Endothelial cell of umbilical vein (primary cell): ENCODE data around the gene CCNF. TPM values are rescaled to one million over a fixed set of nuclear protein-coding genes. Genes with fewer than 3 reads are reported as not detected.

Experiments
- BruUV-seq: library from RNA; stranded (reverse); fragments of 400-500 nt; replicated peaks from 2 replicates; lab custom pipeline; 2021; lab: Mats Ljungman, UMichigan
- CTCF ChIA-PET: fragments of 300-600, 350-600 bp; sonication (Branson Sonifier 250); formaldehyde crosslinking; loops from one replicate; lab custom pipeline; 2021; ENCODE audit warnings: antibody characterized with exemption, inconsistent platforms; lab: Charles Lee
- POLR2A ChIA-PET: fragments of 300-600, 350-600 bp; sonication (Branson Sonifier 250); formaldehyde crosslinking; loops from one replicate; lab custom pipeline; 2021; ENCODE audit warnings: antibody characterized with exemption, inconsistent platforms; lab: Charles Lee
- DNase-seq: peaks from one replicate; pipeline ENCODE4 v3.0.0-alpha.2; 2011; ENCODE audit warnings: low read depth, low spot score
- FAIRE-seq: peaks from 2 replicates; lab custom pipeline; 2011; peaks lifted over from hg19 to GRCh38; lab: Jason Lieb, UNC
- H2AFZ ChIP-seq: 2 replicates; pipeline ENCODE4 v1.6.0; 2012; ENCODE audit warnings: low read depth, low read length, control low read depth, inconsistent platforms
- H3K27ac ChIP-seq: 2 replicates; pipeline ENCODE4 v1.5.1; 2011; ENCODE audit warnings: low read depth, mild to moderate bottlenecking, control low read depth, low read length, moderate library complexity; ENCODE audit not compliant: insufficient read depth
- H3K27me3 ChIP-seq, 2 experiments: 2 replicates each; pipeline versions ENCODE4 v1.6.0 to v1.6.1; 2011; ENCODE audit warnings: low read length in 2 of 2, mixed read lengths in 1 of 2; ENCODE audit not compliant: control insufficient read depth in 2 of 2, insufficient read depth in 2 of 2
- H3K36me3 ChIP-seq, 2 experiments: 2 replicates in 1 of 2; 3 replicates in 1 of 2; pipeline ENCODE4 v1.5.1; 2011; ENCODE audit warnings: low read length in 2 of 2, mild to moderate bottlenecking in 1 of 2, moderate library complexity in 1 of 2; ENCODE audit not compliant: control insufficient read depth in 2 of 2, insufficient read depth in 2 of 2; ENCODE audit errors: extremely low read depth in 1 of 2
- H3K4me1 ChIP-seq: 3 replicates; pipeline ENCODE4 v1.5.1; 2011; ENCODE audit warnings: mild to moderate bottlenecking, low read length; ENCODE audit not compliant: control insufficient read depth, insufficient read depth; ENCODE audit errors: extremely low read depth
- H3K4me2 ChIP-seq: 2 replicates; pipeline ENCODE4 v1.6.1; 2011; ENCODE audit warnings: low read length, control low read depth, mixed read lengths; ENCODE audit not compliant: insufficient read depth
- H3K4me3 ChIP-seq, 3 experiments: fragments of 200-600 bp in 1 of 3; sonication (generic), shearing (Covaris generic) in 1 of 3; replicated peaks in 1 of 3; 2 replicates each; pipeline ENCODE4 v1.5.1; 2011 to 2016; ENCODE audit warnings: control low read depth in 3 of 3, low read length in 3 of 3, mild to moderate bottlenecking in 2 of 3, inconsistent platforms in 1 of 3, low read depth in 1 of 3, moderate library complexity in 1 of 3; ENCODE audit not compliant: insufficient read depth in 1 of 3
- H3K79me2 ChIP-seq: 2 replicates; pipeline ENCODE4 v1.6.0; 2012; ENCODE audit warnings: low read length, inconsistent platforms; ENCODE audit not compliant: control insufficient read depth, insufficient read depth
- H3K9ac ChIP-seq: replicated peaks from 2 replicates; pipeline ENCODE3; 2011; ENCODE audit warnings: low read length, control low read depth; ENCODE audit not compliant: insufficient read depth; ENCODE audit errors: extremely low read depth
- H3K9me1 ChIP-seq: replicated peaks from 3 replicates; pipeline ENCODE4 v1.6.0; 2011; ENCODE audit warnings: mild to moderate bottlenecking, low read length; ENCODE audit not compliant: control insufficient read depth, insufficient read depth; ENCODE audit errors: extremely low read depth
- H3K9me3 ChIP-seq: replicated peaks from 2 replicates; pipeline ENCODE4 v1.5.1; 2012; ENCODE audit warnings: low read length, inconsistent platforms; ENCODE audit not compliant: control insufficient read depth, insufficient read depth
- H4K20me1 ChIP-seq: replicated peaks from 2 replicates; pipeline ENCODE3; 2011; ENCODE audit warnings: mild to moderate bottlenecking, low read length; ENCODE audit not compliant: control insufficient read depth, insufficient read depth; ENCODE audit errors: extremely low read depth
- CTCF ChIP-seq, 2 donors: IDR thresholded peaks; 1 replicate in 1 of 2; 2 replicates in 1 of 2; pipeline ENCODE4 v1.5.1; 2011; ENCODE audit warnings: low read length in 2 of 2, mild to moderate bottlenecking in 2 of 2, moderate library complexity in 2 of 2, control low read depth in 1 of 2, inconsistent platforms in 1 of 2, low read depth in 1 of 2; ENCODE audit not compliant: insufficient read depth in 1 of 2; ENCODE audit errors: extremely low read depth in 1 of 2
- FOS ChIP-seq: IDR thresholded peaks from 2 replicates; pipeline ENCODE4 v1.6.1; 2011; ENCODE audit warnings: mild to moderate bottlenecking, low read length, moderate library complexity, borderline replicate concordance; ENCODE audit not compliant: insufficient read depth
- GATA2 ChIP-seq: IDR thresholded peaks from 2 replicates; pipeline ENCODE4 v1.7.0; 2011; ENCODE audit warnings: low read depth, mild to moderate bottlenecking, moderate library complexity, mixed read lengths, low read length; ENCODE audit not compliant: insufficient read length, insufficient read depth
- dilution Hi-C: fragments of 300-500 bp; cut with MboI; formaldehyde crosslinking; loops from one replicate; pipeline ENCODE4 v1.15.0; 2019; ENCODE audit warnings: low sequenced_read_pairs; ENCODE audit not compliant: extremely low pct_ligation_motif_present
- intact Hi-C: fragments of 100-400 bp; cut with micrococcal nuclease; formaldehyde crosslinking; loops from one replicate; pipeline ENCODE4 v1.10.0; 2022
- polyA plus RNA-seq, 4 experiments: library from polyadenylated mRNA; depleted of rRNA in 3 of 4; stranded (reverse) in 3 of 4; unstranded in 1 of 4; fragments of >200 nt; gene quantifications; 2 replicates each; pipeline versions ENCODE4 v1.2.1 to v1.2.3, GENCODE V29; 2011 to 2012; ENCODE audit warnings: missing spikeins in 1 of 4
- total RNA-seq: library from RNA; stranded (reverse); gene quantifications from 2 replicates; pipeline ENCODE4 v1.2.3, GENCODE V29; 2021
- TF ChIP-seq, protein P1 (sequence below): IDR thresholded peaks from 2 replicates; pipeline ENCODE4 v1.6.1; 2011; ENCODE audit not compliant: insufficient read depth, insufficient read length

The CCNF gene
- total and polyA plus RNA-seq, 2 donors (not counting 3 experiments of a cell fraction or from before 2014, with no cell fraction given), result 13.9 to 48.9 TPM

DNA sequence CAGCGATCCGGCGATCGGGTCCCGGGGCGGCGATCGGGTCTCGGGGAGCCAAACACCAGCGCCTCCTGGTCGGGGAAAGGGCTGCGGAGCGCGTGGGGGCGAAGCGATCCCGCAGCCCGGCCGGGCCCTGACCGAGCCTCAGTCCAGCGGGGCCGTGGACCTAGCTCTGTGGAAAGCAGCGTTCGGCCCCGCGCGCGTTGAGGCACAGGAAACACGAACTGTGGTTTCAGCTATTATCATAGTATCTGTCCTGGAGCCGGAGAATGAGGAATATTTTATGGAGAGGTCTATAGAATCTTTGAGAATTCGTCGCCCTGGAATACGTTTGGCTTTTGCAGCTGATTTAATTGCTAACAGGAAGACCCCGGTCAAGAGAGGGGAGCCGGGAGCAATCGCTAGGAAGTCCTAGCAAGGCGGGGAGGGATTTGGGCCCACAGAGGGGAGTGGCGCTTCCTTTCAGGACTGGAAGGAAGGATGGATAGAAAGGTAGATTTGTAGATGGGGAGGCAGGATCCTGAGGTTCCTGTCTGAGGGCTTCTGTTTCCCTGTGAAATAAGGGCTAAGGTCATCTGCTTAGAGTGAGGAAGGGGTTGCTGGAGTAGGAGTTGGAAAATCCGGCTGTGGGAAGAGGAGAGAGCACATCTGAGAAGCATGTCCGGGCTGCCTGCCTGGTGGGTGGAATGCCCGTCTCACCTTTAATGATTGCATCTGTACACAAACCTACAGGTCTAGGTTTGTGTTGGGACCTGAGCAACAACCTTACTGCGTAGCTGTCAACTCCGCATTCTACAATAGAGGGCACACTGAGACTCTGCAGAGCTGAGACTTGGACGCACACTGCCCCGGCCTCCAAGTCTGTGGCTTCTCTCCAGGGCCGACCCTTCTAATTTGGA, 770 bp downstream of the CCNF start:
- TSS peak; percentile 15 for BruUV-seq
- peak; percentile 76 for FAIRE-seq

More for the DNA sequence above, 770 bp downstream of the CCNF start:
- no peak for TF ChIP-seq FOS
- TF ChIP-seq CTCF (IDR thresholded peaks at IDR 0.05; ENCODE audit: extremely low read depth in 1 of 2, insufficient read depth in 1 of 2, low read depth in 1 of 2, low read length in 2 of 2), result peak in 1 of 2 donors; percentile 12
- no peak for TF ChIP-seq GATA2
- TF ChIP-seq, protein P1, sequence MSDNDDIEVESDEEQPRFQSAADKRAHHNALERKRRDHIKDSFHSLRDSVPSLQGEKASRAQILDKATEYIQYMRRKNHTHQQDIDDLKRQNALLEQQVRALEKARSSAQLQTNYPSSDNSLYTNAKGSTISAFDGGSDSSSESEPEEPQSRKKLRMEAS, result no peak
- Histone ChIP-seq H3K27me3 (no peaks in the 10 kb centered on the region), H3K27ac (peak overlapping the region; percentile 21), H3K4me1 (peaks cover 21% of the 10 kb centered on the region), H3K9ac (peak overlapping the region; percentile 76), H4K20me1 (no peaks in the 10 kb centered on the region), H3K4me3 (peak overlapping the region; percentile 75 to 92 (median 85)), H3K4me2 (peak overlapping the region; percentile 78), H3K79me2 (peaks cover 34% of the 10 kb centered on the region), H3K9me1 (no peaks in the 10 kb centered on the region), H2AFZ (peak overlapping the region; percentile 87), H3K9me3 (no peaks in the 10 kb centered on the region), H3K36me3 (peaks cover 6 to 10% of the 10 kb centered on the region in 2 experiments)
- DNase-seq, result peak; percentile 21
- dilution Hi-C loops (no loop called here), intact Hi-C loops (loop anchor here (1.0 to 10.0 kb wide), 5 partner anchors 30 to 161 kb away; partner anchors contain the start of genes ABCA3, RNPS1 and TEDC2)
- POLR2A ChIA-PET, result no interaction called here
- CTCF ChIA-PET, result interaction anchor here (0.6 to 4.0 kb wide), 12 partner anchors 10 to 133 kb away, joined by 3 to 25 read pairs (median 4); partner anchors contain the start of genes ABCA3, PDPK1, TBC1D24 and TEDC2
